Measurements from ENCODE around the gene OPCML.
A peak's percentile ranks its signal among the peaks of the same experiment; 100 is the strongest.

Gene OPCML

DNA sequence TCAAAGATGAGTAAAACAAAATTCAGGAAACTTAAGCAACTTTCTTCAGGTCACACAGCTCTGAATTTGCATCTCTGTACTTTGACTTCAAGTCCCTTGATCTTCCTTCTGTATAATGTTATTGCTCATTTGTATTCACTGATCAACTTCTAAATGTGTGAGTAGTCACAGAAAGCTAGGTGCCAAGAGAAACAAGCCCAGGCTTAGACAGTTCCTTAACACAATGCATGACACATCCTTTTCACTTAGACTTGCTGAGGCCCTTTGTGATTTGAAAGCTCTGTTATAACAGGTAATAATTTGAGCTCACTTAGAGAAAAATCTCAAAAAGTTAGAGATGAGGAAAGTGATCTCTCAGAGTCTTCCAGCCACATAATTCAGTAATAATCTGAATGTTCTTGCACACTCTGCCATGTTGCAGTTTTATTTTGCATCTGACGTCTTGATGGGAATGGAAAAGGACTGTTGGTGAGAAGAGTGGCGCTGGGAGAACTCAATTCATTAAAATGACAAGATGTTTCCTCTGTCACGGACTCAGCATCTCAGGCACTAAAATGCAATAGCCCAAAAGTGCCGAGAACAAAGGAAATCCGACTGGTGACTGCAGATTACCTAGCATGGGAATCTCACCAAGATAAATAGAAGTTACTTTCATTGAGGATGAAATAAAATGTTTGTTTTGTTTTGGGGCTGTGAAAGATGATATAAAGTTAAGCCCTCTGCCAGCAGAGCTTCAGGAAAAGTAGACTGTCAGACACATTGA is 665.3 kb downstream of the OPCML start:
- DNase-seq (ENCODE audit: low read depth), result peak; percentile 91
- no peak for TF ChIP-seq CTCF (IDR thresholded peaks at IDR 0.05; ENCODE audit: insufficient read depth, low read depth, low read length, missing control alignments)
- H3K4me3 ChIP-seq (ENCODE audit: low read length), result no peak overlapping the region

DNA sequence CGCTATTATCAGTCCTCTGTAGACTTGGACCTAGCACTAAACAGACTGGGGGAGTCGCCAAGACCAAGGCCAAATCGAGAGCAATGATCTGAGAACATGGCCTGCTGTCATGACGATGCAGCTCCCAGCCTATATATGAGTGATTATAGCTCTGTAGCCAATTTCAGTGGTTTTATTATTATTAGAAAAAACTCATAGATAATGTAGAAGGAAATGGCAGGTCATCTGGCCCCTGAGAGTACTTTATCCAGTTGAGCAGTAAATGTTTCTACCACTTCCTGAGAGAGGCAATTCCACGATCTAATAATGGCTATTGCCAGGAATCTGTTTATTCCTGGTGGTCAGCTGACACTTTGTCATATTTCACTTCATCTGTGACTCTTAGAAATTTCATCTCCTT is 666.7 kb downstream of the OPCML start:
- no peak for DNase-seq (ENCODE audit: low read depth)
- H3K4me3 ChIP-seq (ENCODE audit: low read length), result no peak overlapping the region
- TF ChIP-seq CTCF (IDR thresholded peaks at IDR 0.05; ENCODE audit: insufficient read depth, low read depth, low read length, missing control alignments), result no peak

- H3K4me3 ChIP-seq (ENCODE audit: low read length), result no peak overlapping the region
- TF ChIP-seq CTCF (IDR thresholded peaks at IDR 0.05; ENCODE audit: insufficient read depth, low read depth, low read length, missing control alignments), result no peak
- DNase-seq (ENCODE audit: low read depth), result no peak
Measured at GRCh38 chr11:132864811-132865576, 667.3 kb downstream of the OPCML start.

- DNase-seq (ENCODE audit: low read depth), result peak; percentile 87
- TF ChIP-seq CTCF (IDR thresholded peaks at IDR 0.05; ENCODE audit: insufficient read depth, low read depth, low read length, missing control alignments), result no peak
- no peak overlapping the region for H3K4me3 ChIP-seq (ENCODE audit: low read length)
Measured at GRCh38 chr11:132862933-132863332, 669.4 kb downstream of the OPCML start.

- TF ChIP-seq CTCF (IDR thresholded peaks at IDR 0.05; ENCODE audit: insufficient read depth, low read depth, low read length, missing control alignments), result no peak
- no peak for DNase-seq (ENCODE audit: low read depth)
- no peak overlapping the region for H3K4me3 ChIP-seq (ENCODE audit: low read length)
Measured at GRCh38 chr11:132862137-132862536, 670.2 kb downstream of the OPCML start.

GRCh38 chr11:132859306-132859705 is 673.0 kb downstream of the OPCML start:
- TF ChIP-seq CTCF (IDR thresholded peaks at IDR 0.05; ENCODE audit: insufficient read depth, low read depth, low read length, missing control alignments), result no peak
- no peak for DNase-seq (ENCODE audit: low read depth)
- no peak overlapping the region for H3K4me3 ChIP-seq (ENCODE audit: low read length)

Data from epithelial cell of esophagus (primary cell).